ENCODE measurements around the gene RAET1L. TPM values are rescaled to one million over a fixed set of nuclear protein-coding genes. Genes with fewer than 3 reads are reported as not detected.

Gene RAET1L
- total and polyA plus RNA-seq, 2 donors (not counting 3 experiments of a cell fraction or from before 2014, with no cell fraction given): not detected

- Histone ChIP-seq H3K9me3 (replicated peaks; ENCODE audit: control insufficient read depth, insufficient read depth, low read length) (no peaks in the 10 kb centered on the region), H3K4me3 (replicated peaks in 1 of 3; ENCODE audit: insufficient read depth in 1 of 3, low read depth in 1 of 3, low read length in 3 of 3) (no peak overlapping the region), H2AFZ (ENCODE audit: low read depth, low read length) (no peak overlapping the region), H3K4me2 (ENCODE audit: insufficient read depth, low read length) (no peak overlapping the region), H3K9me1 (replicated peaks; ENCODE audit: control insufficient read depth, extremely low read depth, insufficient read depth, low read length) (no peaks in the 10 kb centered on the region), H3K4me1 (ENCODE audit: control insufficient read depth, extremely low read depth, insufficient read depth, low read length) (no peaks in the 10 kb centered on the region), H3K9ac (replicated peaks; ENCODE audit: extremely low read depth, insufficient read depth, low read length) (no peak overlapping the region), H3K27me3 (ENCODE audit: control insufficient read depth in 2 of 2, insufficient read depth in 2 of 2, low read length in 2 of 2) (peaks cover 2 to 10% of the 10 kb centered on the region in 2 experiments), H3K79me2 (ENCODE audit: control insufficient read depth, insufficient read depth, low read length) (no peaks in the 10 kb centered on the region), H4K20me1 (replicated peaks; ENCODE audit: control insufficient read depth, extremely low read depth, insufficient read depth, low read length) (no peaks in the 10 kb centered on the region), H3K36me3 (ENCODE audit: control insufficient read depth in 2 of 2, extremely low read depth in 1 of 2, insufficient read depth in 2 of 2, low read length in 2 of 2) (no peaks in the 10 kb centered on the region), H3K27ac (ENCODE audit: insufficient read depth, low read depth, low read length) (no peak overlapping the region)
- CTCF ChIA-PET: interaction anchor here (1.5 kb wide), 1 partner anchor 23 kb away, joined by 5 read pairs; no protein-coding TSS in a partner anchor
- TF ChIP-seq MAX (IDR thresholded peaks at IDR 0.05; ENCODE audit: insufficient read depth, insufficient read length): no peak
- TF ChIP-seq JUN (IDR thresholded peaks at IDR 0.05; ENCODE audit: borderline replicate concordance, insufficient read depth, insufficient read length, low read depth): no peak
- no peak for TF ChIP-seq POLR2AphosphoS5 (IDR thresholded peaks at IDR 0.05; ENCODE audit: insufficient read depth, low read depth, low read length)
- TF ChIP-seq MYC (IDR thresholded peaks at IDR 0.05; ENCODE audit: low read depth, low read length): no peak
- no peak for TF ChIP-seq FOS (IDR thresholded peaks at IDR 0.05; ENCODE audit: borderline replicate concordance, insufficient read depth, low read length)
- TF ChIP-seq EZH2 (IDR thresholded peaks at IDR 0.05; ENCODE audit: borderline replicate concordance, low read depth, low read length, severe bottlenecking): no peak
- TF ChIP-seq GATA2 (IDR thresholded peaks at IDR 0.05; ENCODE audit: insufficient read depth, insufficient read length, low read depth, low read length): no peak
- TF ChIP-seq POLR2A (IDR thresholded peaks at IDR 0.05; ENCODE audit: low read depth, low read length): no peak
- no peak for TF ChIP-seq CTCF (IDR thresholded peaks at IDR 0.05; ENCODE audit: extremely low read depth in 1 of 2, insufficient read depth in 1 of 2, low read depth in 1 of 2, low read length in 2 of 2)
- intact Hi-C loops (cut with micrococcal nuclease): no loop called here
- no peak for FAIRE-seq
- DNase-seq (ENCODE audit: low read depth, low spot score): no peak
- no TSS peak for BruUV-seq (replicated peaks)
- dilution Hi-C loops (cut with MboI; ENCODE audit: extremely low pct_ligation_motif_present, low sequenced_read_pairs): no loop called here
- POLR2A ChIA-PET: no interaction called here
Measured at GRCh38 chr6:150057501-150057951, 32.2 kb upstream of the RAET1L start.
